GM12878 (cell line): ENCODE measurements around the gene INSC. TPM values are rescaled to one million over a fixed set of nuclear protein-coding genes. Genes with fewer than 3 reads are reported as not detected.

ENCODE experiments used
- ATAC-seq: fragments of 200-7000 bp; cut with Tn5 transposase; 3 replicates; pipeline ENCODE4 v1.9.1; 2020; ENCODE audit warnings: mild to moderate bottlenecking, moderate library complexity
- BruUV-seq: library from RNA; stranded (reverse); fragments of 400-500 nt; replicated peaks from 2 replicates; lab custom pipeline; 2021; lab: Mats Ljungman, UMichigan
- CTCF ChIA-PET: fragments of 300-600 bp; sonication (Branson Sonifier 250); formaldehyde crosslinking; extraction: SDS; loops from one replicate; lab custom pipeline; 2021; ENCODE audit warnings: inconsistent platforms; lab: Yijun Ruan, JAX
- POLR2A ChIA-PET: fragments of 350-600 bp; formaldehyde crosslinking; extraction: SDS; loops from one replicate; lab custom pipeline; 2021; ENCODE audit warnings: inconsistent platforms; lab: Charles Lee
- RAD21 ChIA-PET: fragments of 300-600 bp; sonication (Branson Sonifier 250); formaldehyde crosslinking; loops from one replicate; lab custom pipeline; 2023; ENCODE audit warnings: antibody characterized with exemption; ENCODE audit not compliant: unreplicated experiment; lab: Charles Lee
- SMC1A ChIA-PET: fragments of 300-600 bp; sonication (Branson Sonifier 250); formaldehyde crosslinking; loops from one replicate; lab custom pipeline; 2023; ENCODE audit not compliant: unreplicated experiment, uncharacterized antibody; lab: Charles Lee
- DNase-seq: peaks from one replicate; pipeline ENCODE4 v3.0.0-alpha.2; 2011; ENCODE audit warnings: low read depth, low spot score
- FAIRE-seq: peaks from 3 replicates; lab custom pipeline; 2011; peaks lifted over from hg19 to GRCh38; lab: Jason Lieb, UNC
- H2AFZ ChIP-seq: 2 replicates; pipeline ENCODE4 v1.6.0; 2011; ENCODE audit warnings: low read depth, low read length, control low read depth; ENCODE audit not compliant: control insufficient read depth
- H3K27ac ChIP-seq: 2 replicates; pipeline ENCODE4 v1.5.1; 2011; ENCODE audit warnings: control low read depth; ENCODE audit not compliant: control insufficient read depth, insufficient read depth
- H3K27me3 ChIP-seq, 2 experiments: replicated peaks in 1 of 2; 2 replicates each; pipeline versions ENCODE4 v1.6.0 to v1.6.1; 2011; ENCODE audit warnings: low read length in 1 of 2; ENCODE audit not compliant: control insufficient read depth in 2 of 2, insufficient read depth in 2 of 2
- H3K36me3 ChIP-seq, 2 experiments: 2 replicates each; pipeline ENCODE4 v1.5.1; 2011; ENCODE audit warnings: low read length in 1 of 2; ENCODE audit not compliant: control insufficient read depth in 2 of 2, insufficient read depth in 2 of 2
- H3K4me1 ChIP-seq: 2 replicates; pipeline ENCODE4 v1.6.1; 2011; ENCODE audit warnings: mild to moderate bottlenecking, low read length, moderate library complexity, mixed read lengths; ENCODE audit not compliant: control insufficient read depth, insufficient read depth
- H3K4me2 ChIP-seq: 2 replicates; pipeline ENCODE4 v1.6.0; 2011; ENCODE audit warnings: control low read depth; ENCODE audit not compliant: control insufficient read depth, insufficient read depth
- H3K4me3 ChIP-seq: fragments of 200-600 bp; sonication (generic); 2 replicates; pipeline ENCODE4 v1.5.1; 2016
- H3K79me2 ChIP-seq: 2 replicates; pipeline ENCODE4 v1.6.0; 2011; ENCODE audit warnings: low read length; ENCODE audit not compliant: control insufficient read depth, insufficient read depth
- H3K9ac ChIP-seq: 2 replicates; pipeline ENCODE4 v1.8.0; 2011; ENCODE audit warnings: low read length, control low read depth, mixed read lengths; ENCODE audit not compliant: control insufficient read depth, insufficient read depth
- H3K9me3 ChIP-seq: replicated peaks from 3 replicates; pipeline ENCODE4 v1.5.1; 2011; ENCODE audit warnings: mild to moderate bottlenecking, low read length; ENCODE audit not compliant: control insufficient read depth, insufficient read depth
- H4K20me1 ChIP-seq: 2 replicates; pipeline ENCODE4 v1.6.0; 2011; ENCODE audit not compliant: control insufficient read depth, insufficient read depth
- CBX3 ChIP-seq: fragments of 200-600 bp; sonication (generic); IDR thresholded peaks from 2 replicates; pipeline ENCODE4 v1.6.1; 2016; ENCODE audit warnings: low read depth, borderline replicate concordance
- CHD4 ChIP-seq: fragments of 200-600 bp; sonication (generic); IDR thresholded peaks from 2 replicates; pipeline ENCODE4 v1.6.1; 2016; ENCODE audit warnings: mild to moderate bottlenecking
- DPF2 ChIP-seq: fragments of 450-650 bp; IDR thresholded peaks from 2 replicates; pipeline ENCODE4 v1.6.1; 2017; ENCODE audit warnings: mild to moderate bottlenecking
- POU2F2 ChIP-seq: IDR thresholded peaks from 3 replicates; pipeline ENCODE4 v1.6.1; 2011; ENCODE audit warnings: low read depth, mild to moderate bottlenecking, low read length, borderline replicate concordance
- RCOR1 ChIP-seq: conservative IDR thresholded peaks from 2 replicates; pipeline ENCODE4 v1.6.1; 2012; ENCODE audit warnings: low read depth, low read length, improper control_type of control experiment
- SPI1 ChIP-seq: IDR thresholded peaks from 2 replicates; pipeline ENCODE4 v1.6.1; 2011; ENCODE audit warnings: low read depth, mild to moderate bottlenecking, low read length, moderate library complexity, borderline replicate concordance; ENCODE audit not compliant: insufficient read depth
- WGBS: methylation state at CpG from one replicate; pipeline ENCODE4 v1.1.6; 2016; ENCODE audit warnings: low lambda C conversion rate; ENCODE audit not compliant: insufficient replicate concordance, insufficient coverage; ENCODE audit errors: missing lambda C conversion rate; 5-methylcytosine and 5-hydroxymethylcytosine counted together
- in situ Hi-C: fragments of 300-500 bp; cut with MboI; formaldehyde crosslinking; loops from 9 replicates; pipeline ENCODE4 v1.14.3; 2018; ENCODE audit warnings: mixed read lengths
- intact Hi-C: fragments of 100-400 bp; cut with micrococcal nuclease; formaldehyde crosslinking; loops from one replicate; pipeline ENCODE4 v1.14.2; 2022; ENCODE audit not compliant: unreplicated experiment
- polyA plus RNA-seq, 11 experiments: library from polyadenylated mRNA; depleted of rRNA in 4 of 11; unstranded in 6 of 11; stranded (reverse) in 5 of 11; fragments of >200 nt; fragmentation: Nextera tagmentation in 4 of 11; fragmentation: Illumina TruSeq in 1 of 11; extraction: Ambion mirVana in 4 of 11; extraction: Trizol in 1 of 11; gene quantifications; 1 replicate in 1 of 11; 2 replicates in 10 of 11; pipeline versions ENCODE4 v1.2.1 to v1.2.3, GENCODE V29; 2011 to 2016; ENCODE audit warnings: inconsistent platforms in 2 of 11, missing spikeins in 2 of 11, low read depth in 1 of 11
- total RNA-seq, 4 experiments: library from RNA; depleted of rRNA in 3 of 4; stranded (reverse); fragments of >200 nt in 3 of 4; fragmentation: Illumina TruSeq in 1 of 4; extraction: Trizol in 1 of 4; gene quantifications; 2 replicates each; pipeline versions ENCODE4 v1.2.1 to v1.2.3, GENCODE V29; 2013 to 2021
- TF ChIP-seq, protein P1 (sequence below): fragments of 450-650 bp; IDR thresholded peaks from 2 replicates; pipeline ENCODE4 v1.6.1; 2017; ENCODE audit warnings: mild to moderate bottlenecking, low read depth, inconsistent platforms; ENCODE audit not compliant: poor library complexity, severe bottlenecking

The INSC gene
- total and polyA plus RNA-seq, 10 of the 15 experiments (the other 5 are each of a cell fraction or from before 2014, with no cell fraction given): 0.13 to 0.33 TPM; not detected in 8

DNA sequence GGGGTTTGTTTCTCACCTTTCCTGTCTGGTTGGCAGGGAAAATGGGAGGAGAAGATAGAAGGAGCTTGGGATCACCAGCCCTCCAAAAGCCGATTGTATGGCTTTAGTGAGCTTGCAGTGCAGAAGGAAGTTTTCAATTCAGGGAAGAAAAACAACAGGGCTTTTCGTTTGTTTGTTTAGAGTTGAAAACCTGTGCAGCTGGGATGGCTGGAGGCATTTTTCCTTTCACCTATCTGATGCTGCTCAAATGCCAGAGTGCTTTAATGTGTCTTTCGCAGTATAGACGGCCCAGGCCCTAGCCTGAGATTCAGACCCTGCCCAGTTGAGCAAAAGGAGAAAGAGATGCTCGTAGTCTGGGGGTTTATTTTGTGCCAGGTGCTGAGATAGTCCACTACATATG, 87.9 kb downstream of the INSC start:
- no peak overlapping the region for H3K9ac ChIP-seq
- H3K27me3 ChIP-seq: no peaks in the 10 kb centered on the region
- no peaks in the 10 kb centered on the region for H3K79me2 ChIP-seq
- POLR2A ChIA-PET: no interaction called here
- ATAC-seq: no peak
- H4K20me1 ChIP-seq: no peaks in the 10 kb centered on the region
- no peaks in the 10 kb centered on the region for H3K36me3 ChIP-seq
- BruUV-seq: no TSS peak
- H3K4me3 ChIP-seq: no peak overlapping the region
- no peak overlapping the region for H3K4me2 ChIP-seq
- SMC1A ChIA-PET: interaction anchor here (1.1 kb wide), 1 partner anchor 109 kb away, joined by 3 read pairs; no protein-coding TSS in a partner anchor
- no peak overlapping the region for H3K27ac ChIP-seq
- in situ Hi-C loops (no loop called here), intact Hi-C loops (no loop called here)
- DNase-seq: no peak
- no peak for FAIRE-seq
- TF ChIP-seq DPF2: no peak
- no peak for TF ChIP-seq CHD4
- TF ChIP-seq RCOR1: no peak
- CTCF ChIA-PET: no interaction called here
- H3K4me1 ChIP-seq: no peaks in the 10 kb centered on the region
- H3K9me3 ChIP-seq: no peaks in the 10 kb centered on the region
- WGBS: 23% methylated on average over 5 of the region's 5 CpGs
- RAD21 ChIA-PET: no interaction called here
- H2AFZ ChIP-seq: no peak overlapping the region

DNA sequence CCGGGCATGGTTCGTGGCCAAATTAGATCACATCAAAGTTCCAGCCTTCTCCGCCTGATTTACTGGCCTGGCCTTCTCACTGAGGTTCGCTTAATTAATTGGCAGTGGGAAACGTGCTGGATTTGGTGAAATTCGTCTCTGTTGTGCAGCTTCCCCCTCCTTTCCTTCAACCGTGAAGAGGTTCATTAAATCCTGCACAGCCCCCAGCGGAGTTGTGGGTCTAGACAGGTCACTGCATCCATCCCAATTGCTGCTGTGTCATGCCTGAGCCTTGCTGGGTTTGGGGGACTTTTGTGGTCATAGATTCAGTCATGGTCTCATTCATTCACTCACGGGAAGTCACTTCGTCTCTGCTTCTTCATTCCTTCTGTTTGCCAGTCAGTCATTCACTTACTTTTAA, 90.0 kb downstream of the INSC start:
- no peaks in the 10 kb centered on the region for H3K36me3 ChIP-seq
- ChIA-PET POLR2A (no interaction called here), RAD21 (no interaction called here), CTCF (interaction anchor here (1.3 to 6.4 kb wide), 3 partner anchors 12 to 296 kb away, joined by 3 to 73 read pairs (median 4); no protein-coding TSS in a partner anchor), SMC1A (interaction anchor here (0.8 to 1.1 kb wide), 3 partner anchors 10 to 105 kb away, joined by 3 to 4 read pairs (median 3); no protein-coding TSS in a partner anchor)
- H2AFZ ChIP-seq: no peak overlapping the region
- no peaks in the 10 kb centered on the region for H4K20me1 ChIP-seq
- H3K9me3 ChIP-seq: no peaks in the 10 kb centered on the region
- no peak overlapping the region for H3K4me3 ChIP-seq
- no peaks in the 10 kb centered on the region for H3K4me1 ChIP-seq
- ATAC-seq: no peak
- 35% methylated on average over 10 of the region's 10 CpGs for WGBS
- H3K9ac ChIP-seq: no peak overlapping the region
- BruUV-seq: no TSS peak
- TF ChIP-seq SPI1 (no peak), POU2F2 (no peak), CBX3 (no peak)
- TF ChIP-seq, protein P1, sequence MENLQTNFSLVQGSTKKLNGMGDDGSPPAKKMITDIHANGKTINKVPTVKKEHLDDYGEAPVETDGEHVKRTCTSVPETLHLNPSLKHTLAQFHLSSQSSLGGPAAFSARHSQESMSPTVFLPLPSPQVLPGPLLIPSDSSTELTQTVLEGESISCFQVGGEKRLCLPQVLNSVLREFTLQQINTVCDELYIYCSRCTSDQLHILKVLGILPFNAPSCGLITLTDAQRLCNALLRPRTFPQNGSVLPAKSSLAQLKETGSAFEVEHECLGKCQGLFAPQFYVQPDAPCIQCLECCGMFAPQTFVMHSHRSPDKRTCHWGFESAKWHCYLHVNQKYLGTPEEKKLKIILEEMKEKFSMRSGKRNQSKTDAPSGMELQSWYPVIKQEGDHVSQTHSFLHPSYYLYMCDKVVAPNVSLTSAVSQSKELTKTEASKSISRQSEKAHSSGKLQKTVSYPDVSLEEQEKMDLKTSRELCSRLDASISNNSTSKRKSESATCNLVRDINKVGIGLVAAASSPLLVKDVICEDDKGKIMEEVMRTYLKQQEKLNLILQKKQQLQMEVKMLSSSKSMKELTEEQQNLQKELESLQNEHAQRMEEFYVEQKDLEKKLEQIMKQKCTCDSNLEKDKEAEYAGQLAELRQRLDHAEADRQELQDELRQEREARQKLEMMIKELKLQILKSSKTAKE: no peak
- H3K27me3 ChIP-seq: no peaks in the 10 kb centered on the region
- in situ Hi-C loops: no loop called here
- no peak for DNase-seq
- no peaks in the 10 kb centered on the region for H3K79me2 ChIP-seq
- FAIRE-seq: no peak
- intact Hi-C loops: loop anchor here (5.0 kb wide), 1 partner anchor 237 kb away; no protein-coding TSS in a partner anchor
- no peak overlapping the region for H3K27ac ChIP-seq
- no peak overlapping the region for H3K4me2 ChIP-seq
